ENCODE data around the gene REM1.

The REM1 gene

DNA sequence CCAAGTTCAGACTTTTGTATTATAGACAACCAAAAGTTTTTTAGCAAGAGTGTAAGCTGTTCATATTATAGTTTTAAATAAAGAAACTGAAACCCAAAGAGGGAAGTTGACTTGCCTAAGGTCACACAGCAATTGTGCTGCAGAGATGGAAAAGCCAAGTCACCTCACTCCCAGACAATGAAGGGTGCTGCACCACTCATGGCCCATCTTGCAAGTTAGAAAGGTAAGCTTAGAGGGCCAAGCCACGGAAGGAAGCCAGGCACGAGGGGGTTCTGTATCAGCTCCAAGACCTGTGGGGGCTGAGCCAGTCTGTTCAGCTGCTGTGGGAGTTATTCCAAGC, 1.0 kb upstream of the REM1 start:
- TF ChIP-seq, protein P1, sequence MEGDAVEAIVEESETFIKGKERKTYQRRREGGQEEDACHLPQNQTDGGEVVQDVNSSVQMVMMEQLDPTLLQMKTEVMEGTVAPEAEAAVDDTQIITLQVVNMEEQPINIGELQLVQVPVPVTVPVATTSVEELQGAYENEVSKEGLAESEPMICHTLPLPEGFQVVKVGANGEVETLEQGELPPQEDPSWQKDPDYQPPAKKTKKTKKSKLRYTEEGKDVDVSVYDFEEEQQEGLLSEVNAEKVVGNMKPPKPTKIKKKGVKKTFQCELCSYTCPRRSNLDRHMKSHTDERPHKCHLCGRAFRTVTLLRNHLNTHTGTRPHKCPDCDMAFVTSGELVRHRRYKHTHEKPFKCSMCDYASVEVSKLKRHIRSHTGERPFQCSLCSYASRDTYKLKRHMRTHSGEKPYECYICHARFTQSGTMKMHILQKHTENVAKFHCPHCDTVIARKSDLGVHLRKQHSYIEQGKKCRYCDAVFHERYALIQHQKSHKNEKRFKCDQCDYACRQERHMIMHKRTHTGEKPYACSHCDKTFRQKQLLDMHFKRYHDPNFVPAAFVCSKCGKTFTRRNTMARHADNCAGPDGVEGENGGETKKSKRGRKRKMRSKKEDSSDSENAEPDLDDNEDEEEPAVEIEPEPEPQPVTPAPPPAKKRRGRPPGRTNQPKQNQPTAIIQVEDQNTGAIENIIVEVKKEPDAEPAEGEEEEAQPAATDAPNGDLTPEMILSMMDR (IDR thresholded peaks at IDR 0.05; ENCODE audit: control insufficient read depth, insufficient read depth, low read depth, low read length, missing control alignments) = no peak
- DNase-seq (ENCODE audit: low read depth) = no peak
- H3K4me3 ChIP-seq (ENCODE audit: control insufficient read depth, low read depth, low read length) = no peak overlapping the region

GRCh38 chr20:31475472-31476293, 595 bp downstream of the REM1 start:
- DNase-seq (ENCODE audit: low read depth) = no peak
- no peak overlapping the region for H3K4me3 ChIP-seq (ENCODE audit: control insufficient read depth, low read depth, low read length)
- TF ChIP-seq, protein P1 (IDR thresholded peaks at IDR 0.05; ENCODE audit: control insufficient read depth, insufficient read depth, low read depth, low read length, missing control alignments) = no peak

- TF ChIP-seq, protein P1 (IDR thresholded peaks at IDR 0.05; ENCODE audit: control insufficient read depth, insufficient read depth, low read depth, low read length, missing control alignments) = no peak
- DNase-seq (ENCODE audit: low read depth) = no peak
Measured at GRCh38 chr20:31476294-31476585, 1.2 kb downstream of the REM1 start.

DNA sequence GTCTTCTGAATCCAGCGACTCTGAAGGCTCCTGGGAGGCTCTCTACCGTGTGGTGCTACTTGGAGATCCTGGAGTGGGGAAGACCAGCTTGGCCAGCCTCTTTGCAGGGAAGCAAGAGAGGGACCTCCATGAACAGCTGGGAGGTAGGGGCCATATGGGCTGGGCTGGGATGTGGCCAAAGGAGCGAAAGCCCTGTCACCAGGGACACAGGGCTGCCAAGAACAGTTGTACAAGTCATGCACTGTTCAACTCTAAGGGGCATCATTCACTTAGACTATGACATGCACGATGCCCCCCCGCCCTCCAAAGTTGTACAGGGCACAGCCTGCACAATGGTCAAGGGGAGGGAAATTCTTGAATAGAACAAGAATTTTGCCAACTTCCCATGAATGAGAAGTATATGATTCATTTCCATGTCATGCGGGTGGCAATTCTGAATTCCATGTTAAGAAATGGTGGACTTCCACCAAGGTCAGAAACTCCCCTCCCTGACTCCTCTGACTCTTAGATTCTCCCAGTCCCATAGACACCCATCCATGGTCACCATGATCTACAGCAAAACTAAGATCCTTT, 1.6 kb downstream of the REM1 start:
- no peak for DNase-seq (ENCODE audit: low read depth)
- no peak overlapping the region for H3K4me3 ChIP-seq (ENCODE audit: control insufficient read depth, low read depth, low read length)
- TF ChIP-seq, protein P1 (IDR thresholded peaks at IDR 0.05; ENCODE audit: control insufficient read depth, insufficient read depth, low read depth, low read length, missing control alignments) = no peak

More at GRCh38 chr20:31476294-31476585, 1.2 kb downstream of the REM1 start:
- no peak overlapping the region for H3K4me3 ChIP-seq (ENCODE audit: control insufficient read depth, low read depth, low read length)

- TF ChIP-seq, protein P1 (IDR thresholded peaks at IDR 0.05; ENCODE audit: control insufficient read depth, insufficient read depth, low read depth, low read length, missing control alignments) = no peak
- no peak for DNase-seq (ENCODE audit: low read depth)
- no peak overlapping the region for H3K4me3 ChIP-seq (ENCODE audit: control insufficient read depth, low read depth, low read length)
Measured at GRCh38 chr20:31484001-31484400, 8.9 kb downstream of the REM1 start.

- no peak overlapping the region; the same call in 1 of the 2 replicates for H3K4me3 ChIP-seq (ENCODE audit: control insufficient read depth, low read depth, low read length)
- TF ChIP-seq, protein P1 (IDR thresholded peaks at IDR 0.05; ENCODE audit: control insufficient read depth, insufficient read depth, low read depth, low read length, missing control alignments) = no peak
- no peak for DNase-seq (ENCODE audit: low read depth)
Measured at GRCh38 chr20:31485450-31486339, 10.6 kb downstream of the REM1 start.
